Glomerular endothelial cell (primary cell): ENCODE data around the gene GDI1. TPM values are rescaled to one million over a fixed set of nuclear protein-coding genes. Genes with fewer than 3 reads are reported as not detected.
"Not testable (repeated sequence)": the region's sequence is repeated elsewhere in the genome, so short reads cannot be mapped to it uniquely, and the experiment has no call there.

Source experiments
- DNase-seq: peaks from one replicate; pipeline ENCODE4 v3.0.0-alpha.2; 2011; ENCODE audit warnings: low read depth, low spot score; ENCODE audit errors: extremely low read depth
- total RNA-seq: library from RNA; depleted of rRNA; stranded (reverse); fragments of >200 nt; gene quantifications from 2 replicates; pipeline ENCODE4 v1.2.3, GENCODE V29; 2015

The GDI1 gene
- 84.3 and 115 TPM in 2 replicates for total RNA-seq

DNA sequence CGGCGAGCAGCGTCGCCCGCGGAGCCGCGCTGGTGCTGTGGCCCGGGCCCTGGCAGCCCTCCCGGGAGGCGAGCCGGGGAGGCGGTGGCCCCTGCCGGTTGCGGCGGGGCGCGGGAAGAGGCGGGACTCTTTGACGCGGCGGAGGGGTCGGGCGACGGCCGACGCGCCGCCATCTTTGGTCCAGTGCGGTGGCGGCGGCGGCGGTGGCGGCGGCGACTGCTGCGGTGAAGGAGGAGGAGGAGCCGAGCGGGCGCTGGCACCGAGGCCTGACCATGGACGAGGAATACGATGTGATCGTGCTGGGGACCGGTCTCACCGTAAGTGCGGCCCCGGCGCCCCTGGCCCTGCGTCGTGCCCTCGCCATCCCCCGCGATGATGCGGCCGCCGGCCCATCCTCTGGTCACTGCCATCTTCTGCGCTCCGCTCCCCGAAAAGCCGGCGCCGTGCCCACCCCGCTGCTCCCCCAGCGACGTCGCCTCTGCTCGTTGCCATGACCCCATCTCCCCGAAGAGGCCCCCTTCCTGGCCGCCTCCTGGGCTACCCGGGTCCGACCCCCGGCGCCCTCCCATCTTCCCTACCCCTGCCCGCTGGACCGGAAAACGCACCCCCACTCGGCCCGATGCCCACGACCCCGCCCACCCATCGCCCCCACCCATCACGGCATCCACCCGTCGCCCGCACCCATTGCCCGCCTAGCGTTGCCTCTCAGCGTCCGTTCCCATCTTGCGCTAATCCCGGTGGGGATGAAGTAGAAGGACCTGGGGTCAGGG is at the start of gene GDI1:
TSS of gene GDI1 (plus strand) at position 172 of the 770 bp plus-strand sequence. CDS start at position 273, 101 bp downstream.
- no peak for DNase-seq

DNA sequence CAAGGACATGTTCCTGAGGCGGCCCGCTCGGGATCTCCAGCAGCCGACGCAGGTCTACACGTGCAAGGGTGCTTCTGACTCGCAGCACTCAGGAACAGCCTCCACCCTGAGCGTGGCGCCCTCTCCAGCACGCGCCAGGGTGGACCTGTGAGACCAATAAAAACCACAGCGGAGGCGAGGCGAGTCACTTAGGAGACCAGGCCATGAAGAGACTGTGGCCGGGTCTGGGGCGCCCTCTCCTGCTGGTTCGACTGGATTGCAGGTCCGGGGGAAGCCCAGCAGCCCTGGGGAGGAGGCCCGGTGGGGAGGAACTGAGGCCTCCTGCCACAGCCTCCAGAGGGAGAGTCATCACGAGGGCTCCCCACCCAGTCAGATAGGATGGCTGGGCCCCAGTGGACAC is 48.9 kb upstream of the GDI1 start:
- not testable (repeated sequence) for DNase-seq

DNA sequence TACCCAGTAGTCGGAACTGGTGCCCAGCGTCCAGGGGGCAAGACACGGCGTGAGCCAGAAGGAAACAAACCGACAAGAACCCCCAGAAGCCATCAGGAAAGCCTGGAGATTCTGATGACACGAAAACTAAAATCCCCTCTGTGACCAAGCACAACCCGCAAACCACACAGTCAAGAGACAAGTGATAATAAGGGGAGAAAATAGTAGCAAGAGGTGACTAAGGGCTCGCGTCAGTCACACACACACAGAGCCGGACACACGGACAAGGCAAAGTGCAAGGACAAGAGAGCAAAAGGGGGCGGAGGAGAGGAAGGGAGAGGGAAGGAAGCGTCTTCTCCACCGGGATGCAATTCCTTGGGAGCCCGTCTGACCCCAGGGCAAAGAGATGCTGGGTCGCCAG is 48.3 kb upstream of the GDI1 start:
- DNase-seq = not testable (repeated sequence)

DNA sequence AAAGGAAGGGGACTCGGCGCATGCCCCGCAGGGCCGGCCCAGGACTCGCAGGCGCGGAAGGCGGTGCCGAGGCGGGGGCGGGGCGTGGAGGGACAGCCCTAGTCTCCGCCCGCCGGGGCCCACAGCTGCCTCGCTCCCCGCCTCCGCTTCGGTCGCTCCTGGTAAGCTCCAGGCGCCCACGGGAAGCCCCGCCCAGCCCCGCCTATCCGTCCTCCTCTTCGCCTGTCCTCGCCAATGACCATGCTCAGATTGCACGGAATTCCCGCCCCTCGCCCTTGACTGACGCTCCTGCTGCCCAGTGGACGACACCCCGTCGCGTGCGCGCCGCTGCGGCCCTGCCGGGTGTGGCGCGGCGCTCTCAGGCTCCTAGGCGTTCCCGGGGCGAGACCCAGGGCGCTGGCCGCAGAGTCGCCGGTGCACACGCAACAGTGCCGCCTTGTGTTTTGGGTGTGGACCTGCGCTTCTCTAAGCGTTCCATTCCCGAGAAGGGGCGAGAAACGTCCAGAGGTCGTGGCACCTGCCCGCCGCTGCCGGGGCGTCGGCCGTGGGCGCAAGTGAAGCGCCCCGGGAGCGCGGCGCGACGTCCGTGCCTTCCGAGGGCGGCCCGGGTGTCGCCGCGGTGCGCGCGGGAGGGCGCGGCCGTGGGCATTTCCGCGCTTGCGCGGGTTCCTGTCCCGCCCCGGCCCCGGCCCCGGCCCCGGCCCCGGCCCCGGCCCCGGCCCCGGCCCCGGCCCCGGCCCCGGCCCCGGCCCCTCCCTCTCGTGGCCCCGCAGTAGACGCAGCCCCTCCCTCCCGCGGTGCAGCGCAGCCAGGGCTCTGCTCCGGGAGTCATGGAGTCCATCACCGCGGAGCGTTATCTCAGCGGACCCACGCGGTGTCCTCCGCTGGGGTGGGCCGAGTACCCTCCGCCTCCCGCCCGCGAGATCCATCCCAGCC is 46.9 kb upstream of the GDI1 start:
- not testable (repeated sequence) for DNase-seq

DNA sequence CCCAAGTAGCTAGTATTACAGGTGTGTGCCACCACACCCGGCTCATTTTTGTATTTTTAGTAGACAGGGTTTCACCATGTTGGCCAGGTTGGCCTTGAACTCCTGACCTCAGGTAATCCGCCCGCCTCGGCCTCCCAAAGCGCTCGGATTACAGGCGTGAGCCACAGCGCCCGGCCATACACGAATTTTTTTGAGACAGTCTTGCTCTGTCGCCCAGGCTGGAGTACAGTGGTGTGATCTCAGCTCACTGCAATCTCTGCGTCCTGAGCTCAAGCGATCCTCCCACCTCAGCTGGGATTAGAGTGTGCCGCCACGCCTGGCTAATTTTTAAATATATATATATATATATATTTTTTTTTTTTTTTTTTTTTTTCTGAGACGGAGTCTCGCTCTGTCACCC is 40.6 kb upstream of the GDI1 start:
- DNase-seq = not testable (repeated sequence)

DNA sequence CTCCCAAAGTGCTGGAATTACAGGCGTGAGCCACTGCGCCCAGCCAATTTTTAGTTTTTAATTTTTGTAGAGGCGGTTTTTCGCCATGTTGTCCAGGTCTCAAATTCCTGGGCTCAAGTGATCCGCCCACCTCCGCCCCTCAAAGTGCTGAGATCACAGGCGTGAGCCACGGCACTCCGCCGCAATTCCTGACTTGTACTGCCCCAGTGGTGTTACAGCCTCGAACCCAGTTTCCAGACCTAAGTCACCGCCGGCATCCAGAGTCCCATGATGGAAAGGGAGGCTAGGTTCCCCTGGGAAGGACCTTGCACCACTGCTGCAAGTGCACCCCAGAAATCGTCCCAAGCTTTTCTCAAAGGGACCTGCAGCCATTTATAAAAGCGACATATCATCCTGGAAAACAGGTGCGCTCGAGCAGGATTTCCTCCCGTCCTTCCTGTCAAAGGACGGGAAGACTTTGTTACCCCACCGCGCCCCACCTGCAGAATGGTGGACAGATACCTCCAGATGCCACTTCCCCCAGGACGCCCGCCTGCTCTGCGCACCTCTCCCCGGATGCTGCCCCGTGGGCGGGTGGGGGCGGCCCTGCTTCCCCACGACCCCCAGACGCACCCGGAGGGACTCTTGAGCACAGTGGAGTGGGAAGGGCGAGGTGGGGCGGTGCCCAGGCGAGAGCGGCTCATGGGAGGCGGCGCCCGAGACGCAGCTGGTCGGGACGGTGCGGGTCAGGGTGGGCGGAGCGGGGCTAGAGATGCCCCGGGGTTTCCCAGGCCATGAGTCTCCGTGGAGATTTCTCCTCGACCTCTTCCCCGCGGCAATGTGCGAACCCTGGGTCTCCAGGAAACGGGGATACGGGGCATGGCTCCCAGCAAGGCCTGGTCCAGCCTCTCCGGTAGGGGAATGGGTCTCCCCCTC is 39.7 kb upstream of the GDI1 start:
- DNase-seq = no peak

DNA sequence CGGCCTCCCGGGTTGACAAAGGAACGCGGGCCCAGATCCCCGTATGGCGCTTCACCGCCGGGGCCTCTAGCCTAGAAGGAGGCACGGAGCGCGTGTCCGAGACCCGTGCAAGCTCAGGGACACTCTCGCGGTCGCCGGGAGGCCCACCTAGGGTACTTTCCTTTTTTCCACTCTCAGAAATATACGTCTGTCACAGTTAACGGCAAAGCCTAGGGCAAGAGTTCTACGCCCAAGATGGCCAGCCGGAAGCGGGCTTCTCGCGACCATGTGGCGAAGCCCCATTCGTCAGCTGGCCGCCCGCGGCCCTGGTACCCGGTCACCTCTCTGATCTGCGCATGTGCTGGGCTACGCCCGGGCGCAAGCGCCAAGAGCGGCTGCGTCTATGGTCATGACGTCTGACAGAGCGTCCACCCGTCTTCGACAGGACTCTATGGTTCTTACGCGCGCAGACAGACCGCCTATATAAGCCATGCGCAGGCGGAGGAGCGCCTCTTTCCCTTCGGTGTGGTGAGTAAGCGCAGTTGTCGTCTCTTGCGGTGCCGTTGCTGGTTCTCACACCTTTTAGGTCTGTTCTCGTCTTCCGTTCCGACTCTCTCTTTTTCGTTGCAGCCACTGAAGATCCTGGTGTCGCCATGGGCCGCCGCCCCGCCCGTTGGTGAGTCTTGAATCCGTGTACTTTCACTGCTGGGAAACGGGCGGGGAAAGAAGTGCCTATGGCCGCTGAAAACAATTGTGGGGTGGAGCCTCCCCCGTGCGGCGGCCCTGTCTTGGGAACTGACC is 38.9 kb upstream of the GDI1 start, which contains the start of gene RPL10:
TSS of gene RPL10 (plus strand) at position 490 of the 780 bp plus-strand sequence. CDS start at position 633, 143 bp downstream.
- no peak for DNase-seq

DNA sequence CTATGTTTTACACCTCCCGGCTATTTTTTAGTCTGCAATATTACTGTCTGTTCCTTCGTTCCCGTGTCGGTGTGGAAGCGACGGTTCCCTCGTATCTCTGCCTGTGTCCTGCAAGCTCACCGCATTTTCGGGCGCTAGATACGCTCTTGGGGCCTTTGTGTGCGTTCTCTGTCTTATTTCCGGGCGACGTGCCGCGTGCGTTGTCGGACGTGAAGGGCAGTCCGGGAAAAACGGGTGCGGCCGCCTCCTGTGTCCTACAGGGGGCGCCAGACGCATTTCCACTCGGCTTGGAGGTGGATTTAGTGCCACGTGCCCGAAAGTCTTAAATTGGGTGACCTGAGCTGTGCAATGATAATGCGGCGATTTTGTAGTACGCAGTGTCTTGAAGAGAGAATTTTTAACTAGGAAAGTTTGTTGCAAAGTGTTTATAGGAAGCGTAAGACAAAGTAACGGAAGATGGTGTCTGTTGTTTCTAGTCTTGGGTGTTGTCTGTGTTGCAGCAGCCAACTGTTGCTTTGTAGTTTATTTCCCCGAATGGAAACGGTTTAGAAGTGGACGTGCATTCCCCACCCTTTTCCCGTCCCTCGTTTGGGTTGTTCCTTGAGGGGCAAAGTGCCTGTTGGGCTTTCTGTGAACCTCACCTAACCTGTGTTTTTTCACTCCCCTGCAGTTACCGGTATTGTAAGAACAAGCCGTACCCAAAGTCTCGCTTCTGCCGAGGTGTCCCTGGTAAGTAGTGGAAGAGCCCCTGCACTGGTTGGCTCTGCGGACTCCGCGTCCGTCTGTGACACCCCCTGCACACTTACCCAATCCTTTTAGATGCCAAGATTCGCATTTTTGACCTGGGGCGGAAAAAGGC is 38.1 kb upstream of the GDI1 start:
- DNase-seq = no peak

DNA sequence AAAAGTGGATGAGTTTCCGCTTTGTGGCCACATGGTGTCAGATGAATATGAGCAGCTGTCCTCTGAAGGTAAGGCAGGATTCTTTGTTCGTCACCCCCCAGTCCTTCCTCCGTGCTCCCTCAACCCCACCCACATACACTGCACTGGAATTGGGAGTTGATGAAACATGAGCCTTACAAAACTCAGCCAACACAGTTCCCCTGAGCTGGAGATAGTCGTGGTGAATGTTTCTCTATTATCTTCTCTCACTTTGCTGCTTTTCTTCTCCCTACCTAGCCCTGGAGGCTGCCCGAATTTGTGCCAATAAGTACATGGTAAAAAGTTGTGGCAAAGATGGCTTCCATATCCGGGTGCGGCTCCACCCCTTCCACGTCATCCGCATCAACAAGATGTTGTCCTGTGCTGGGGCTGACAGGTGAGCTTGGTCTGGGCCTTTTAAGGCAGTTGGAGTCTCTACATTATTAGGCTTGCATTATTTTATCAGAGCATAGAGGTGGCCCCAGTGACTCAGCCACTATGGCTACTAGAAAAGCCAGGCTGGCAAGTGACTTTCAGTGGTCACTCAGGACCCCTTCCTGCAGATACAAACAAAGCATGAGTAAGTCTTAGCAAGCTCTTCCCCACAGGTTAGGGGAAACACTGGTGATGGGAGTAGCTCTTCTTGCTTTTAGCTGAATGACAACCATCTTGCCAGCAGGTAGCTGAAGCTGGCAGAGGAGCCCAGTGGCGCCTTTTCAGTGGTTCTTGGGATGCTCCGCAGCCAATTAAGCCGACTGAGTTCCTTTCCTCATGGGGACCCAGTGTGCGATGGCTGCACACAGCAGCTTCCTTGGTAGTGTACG is 37.2 kb upstream of the GDI1 start:
- no peak for DNase-seq

DNA sequence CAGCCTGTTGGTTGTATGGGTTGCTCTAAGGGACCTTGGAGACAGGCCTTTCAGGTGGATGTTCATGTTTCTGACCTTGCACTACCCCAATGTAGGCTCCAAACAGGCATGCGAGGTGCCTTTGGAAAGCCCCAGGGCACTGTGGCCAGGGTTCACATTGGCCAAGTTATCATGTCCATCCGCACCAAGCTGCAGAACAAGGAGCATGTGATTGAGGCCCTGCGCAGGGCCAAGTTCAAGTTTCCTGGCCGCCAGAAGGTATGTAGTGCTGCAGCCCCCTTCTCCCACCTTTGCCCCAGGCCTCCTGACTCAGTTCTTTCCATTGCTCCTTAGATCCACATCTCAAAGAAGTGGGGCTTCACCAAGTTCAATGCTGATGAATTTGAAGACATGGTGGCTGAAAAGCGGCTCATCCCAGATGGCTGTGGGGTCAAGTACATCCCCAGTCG is 36.6 kb upstream of the GDI1 start:
- DNase-seq = not testable (repeated sequence)

DNA sequence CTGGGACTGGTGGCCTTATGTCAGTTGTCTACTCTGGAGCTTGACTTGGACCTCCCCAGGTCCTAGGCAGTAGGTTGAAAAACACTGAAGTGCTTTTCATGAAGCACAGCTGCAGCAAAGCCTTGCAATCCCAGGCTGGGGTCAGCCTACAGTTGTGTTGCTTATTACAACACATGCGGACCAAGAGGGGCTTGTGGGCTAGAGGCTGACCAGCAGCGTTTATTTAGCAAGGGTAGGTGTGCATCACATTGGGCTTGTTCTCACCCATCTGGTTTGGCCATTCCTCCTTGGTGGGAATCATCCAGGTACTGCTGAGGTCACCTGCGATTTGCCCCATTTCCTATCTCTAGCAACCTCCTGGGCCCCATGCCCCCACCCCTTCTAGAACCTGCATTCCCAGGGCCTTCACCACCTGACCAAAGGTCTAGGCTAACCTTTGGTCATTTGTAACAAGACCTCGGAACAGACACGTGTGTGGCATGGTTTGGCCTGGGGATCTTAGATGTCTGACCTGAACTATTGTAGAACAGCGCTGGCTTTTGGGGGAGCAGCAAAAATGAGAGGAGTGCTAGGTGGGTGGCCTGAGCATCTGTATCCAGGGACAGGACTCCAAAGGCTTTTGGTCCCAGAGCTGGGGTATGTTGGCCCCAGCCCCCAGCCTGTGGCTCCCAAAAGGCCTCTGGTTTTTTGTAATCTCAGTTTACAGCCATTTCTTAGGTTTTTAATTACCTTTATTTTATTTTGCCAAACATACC is 35.7 kb upstream of the GDI1 start:
- DNase-seq = no peak

DNA sequence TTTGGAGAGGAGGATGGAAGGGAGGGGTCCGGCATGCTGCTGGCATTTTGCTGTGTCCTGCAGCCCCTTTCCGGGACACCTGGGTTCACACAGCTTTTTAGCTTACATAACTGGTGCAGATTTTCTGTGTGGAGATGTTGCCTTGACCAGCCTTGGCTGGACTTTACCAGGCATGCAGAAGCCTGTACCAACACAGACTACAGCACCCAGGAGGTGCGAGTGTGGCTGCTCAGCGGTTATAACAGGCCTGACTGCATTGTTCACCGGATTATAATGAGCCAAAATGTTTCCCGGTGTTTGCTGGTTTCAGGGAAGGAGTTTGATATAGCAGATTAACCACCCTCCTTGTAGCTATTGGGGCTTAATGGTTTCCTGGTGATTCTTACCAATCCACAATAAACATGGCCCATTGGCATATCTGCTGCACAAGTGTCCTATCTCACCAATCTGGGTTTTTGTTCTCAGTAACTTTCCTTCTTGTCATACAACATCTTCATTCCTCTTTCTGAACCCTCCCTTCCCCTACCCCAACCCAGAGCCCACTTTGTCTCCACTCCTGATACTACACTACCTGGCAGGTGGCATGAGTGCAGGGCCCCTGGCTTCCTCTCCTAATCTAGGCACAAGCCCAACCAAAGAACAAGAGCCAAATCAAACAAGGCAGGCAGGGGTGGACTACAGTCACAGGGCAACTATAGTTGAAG is 34.9 kb upstream of the GDI1 start:
- DNase-seq = no peak

DNA sequence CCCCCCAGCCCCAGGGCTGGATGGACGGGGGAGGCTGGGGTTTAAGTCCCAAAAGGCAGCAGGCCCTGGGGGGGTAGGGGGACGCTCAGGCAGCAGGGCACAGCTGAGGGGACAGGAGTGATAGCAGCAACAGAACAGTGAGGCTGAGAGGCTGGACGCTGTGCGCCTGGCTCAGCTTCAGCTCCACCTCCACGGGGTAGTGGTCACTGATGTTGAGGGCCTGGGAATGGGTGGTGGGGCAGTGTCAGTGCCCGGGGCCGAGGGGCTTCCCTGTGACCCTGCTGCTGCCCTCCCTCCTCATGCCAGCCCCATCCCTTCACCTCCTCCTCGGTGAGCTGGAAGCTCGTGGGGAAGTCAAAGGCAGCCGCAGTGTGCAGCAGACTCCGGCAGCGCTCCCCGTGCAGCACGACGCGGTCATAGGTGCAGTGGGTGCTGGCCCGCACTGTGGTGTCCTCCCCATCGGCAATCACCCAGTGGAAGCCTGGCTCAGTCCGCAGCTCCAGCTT is 34.3 kb upstream of the GDI1 start:
- no peak for DNase-seq

DNA sequence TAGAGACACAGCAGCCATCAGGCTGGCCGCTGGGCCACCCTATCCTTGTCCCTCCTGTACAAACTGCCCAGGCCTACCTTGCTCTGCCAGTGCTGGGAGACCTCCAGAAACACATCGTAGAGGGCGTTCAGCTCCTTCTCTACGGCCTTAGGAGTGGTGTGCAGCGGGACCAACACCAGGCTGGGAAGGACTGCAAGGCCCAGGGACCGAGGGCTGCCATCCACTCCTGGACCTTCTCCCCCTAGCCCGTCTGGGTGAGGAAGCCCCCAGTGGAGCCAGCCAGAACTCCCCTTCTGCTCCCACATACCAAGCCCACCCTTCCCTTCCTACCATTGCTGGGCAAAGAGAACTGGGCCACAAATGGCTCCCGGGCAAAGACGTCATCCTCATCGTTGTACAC is 33.8 kb upstream of the GDI1 start:
- no peak for DNase-seq

DNA sequence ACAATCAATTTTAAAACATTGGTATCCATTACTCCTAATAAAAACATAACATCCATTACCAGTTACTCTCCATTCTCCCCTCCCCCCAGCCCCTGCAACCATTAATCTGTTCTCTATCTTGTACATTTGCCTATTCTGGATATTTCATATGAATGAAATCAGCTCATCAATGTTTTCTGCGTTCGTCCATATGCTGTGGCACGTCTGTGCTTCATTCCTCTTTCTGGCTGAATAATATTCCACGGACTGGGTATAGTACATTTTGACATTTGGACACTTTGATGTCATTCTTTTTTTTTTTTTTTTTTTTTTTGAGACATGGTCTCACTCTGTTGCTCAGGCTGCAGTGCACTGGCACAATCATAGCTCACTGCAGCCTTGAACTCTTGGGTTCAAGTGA is 33.1 kb upstream of the GDI1 start:
- DNase-seq = no peak

DNA sequence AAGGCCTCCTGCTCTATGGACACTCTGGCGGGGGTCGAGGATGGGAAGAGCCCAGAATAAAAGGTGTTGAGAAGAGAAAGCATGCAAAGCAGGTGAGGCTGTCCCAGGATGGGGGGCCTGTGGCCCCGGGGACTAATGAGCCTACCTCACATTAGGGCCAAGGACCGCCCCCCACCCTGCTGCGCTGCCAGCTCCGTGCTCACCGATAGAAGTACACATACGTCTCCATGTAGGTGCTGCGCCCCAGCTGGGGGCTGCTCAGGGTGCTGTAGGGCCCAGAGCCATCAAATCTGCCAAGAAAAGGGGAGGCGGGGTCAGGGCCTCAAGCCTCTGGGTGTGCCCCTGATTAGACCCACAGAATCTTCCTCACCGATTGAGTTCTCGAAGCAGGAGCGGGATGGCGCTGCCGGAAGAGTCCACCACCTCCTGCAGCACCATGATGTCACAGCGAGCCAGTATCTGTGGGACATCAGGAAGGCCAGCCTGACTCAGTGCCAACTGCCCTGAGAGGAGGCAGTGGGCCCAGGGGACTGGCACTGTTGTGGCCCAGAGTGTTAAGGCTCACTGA is 32.2 kb upstream of the GDI1 start:
- no peak for DNase-seq
